Activated CD8-positive, alpha-beta T cell treated with anti-CD3 and anti-CD28 coated beads, Interleukin-2, amount 10 ng/mL, durations not matched to agents 7 days and 5 days (primary cell): ENCODE data around the gene TCF25. TPM values are rescaled to one million over a fixed set of nuclear protein-coding genes. Genes with fewer than 3 reads are reported as not detected.

ENCODE experiments used
- ATAC-seq: fragments of 150-1000 bp; cut with Tn5 transposase; one replicate; pipeline ENCODE4 v1.10.0; 2021; ENCODE audit warnings: moderate library complexity
- CTCF ChIA-PET: fragments of 350-600 bp; sonication (Branson Sonifier 250); formaldehyde crosslinking; loops from one replicate; lab custom pipeline; 2021; ENCODE audit warnings: antibody characterized with exemption; lab: Charles Lee
- POLR2A ChIA-PET: fragments of 350-600 bp; sonication (Branson Sonifier 250); formaldehyde crosslinking; loops from one replicate; lab custom pipeline; 2021; ENCODE audit warnings: antibody characterized with exemption; lab: Charles Lee
- DNase-seq: peaks from one replicate; pipeline ENCODE4 v3.0.0-alpha.2; 2020
- H3K27ac Mint-ChIP-seq: one replicate; pipeline ENCODE4 v1.8.0; 2021; ENCODE audit warnings: mild to moderate bottlenecking, mixed read lengths
- H3K27me3 Mint-ChIP-seq: one replicate; pipeline ENCODE4 v1.8.0; 2021; ENCODE audit warnings: low read depth, mixed read lengths
- H3K36me3 Mint-ChIP-seq: one replicate; pipeline ENCODE4 v1.8.0; 2021; ENCODE audit warnings: low read depth, mixed read lengths
- H3K4me1 Mint-ChIP-seq: one replicate; pipeline ENCODE4 v1.8.0; 2021; ENCODE audit warnings: low read depth, mixed read lengths
- H3K4me3 Mint-ChIP-seq: one replicate; pipeline ENCODE4 v1.8.0; 2021; ENCODE audit warnings: mild to moderate bottlenecking, mixed read lengths
- H3K9me3 Mint-ChIP-seq: one replicate; pipeline ENCODE4 v1.8.0; 2022; ENCODE audit warnings: mixed read lengths; ENCODE audit not compliant: insufficient read depth
- total RNA-seq, 2 experiments: library from RNA; stranded (reverse); gene quantifications; one replicate each; pipeline ENCODE4 v1.2.3, GENCODE V29; 2021

The TCF25 gene
- total RNA-seq, 2 experiments from 2014 or later: 169 to 178 TPM

GRCh38 chr16:89956505-89957215, 83.3 kb downstream of the TCF25 start:
- Mint-ChIP-seq H3K36me3 (peaks cover 2% of the 10 kb centered on the region), H3K27ac (no peak overlapping the region), H3K27me3 (no peaks in the 10 kb centered on the region), H3K4me3 (no peak overlapping the region), H3K9me3 (no peaks in the 10 kb centered on the region), H3K4me1 (peaks cover 4% of the 10 kb centered on the region)
- CTCF ChIA-PET: no interaction called here
- POLR2A ChIA-PET: no interaction called here
- no peak for DNase-seq
- ATAC-seq: no peak

- Mint-ChIP-seq H3K4me3 (no peak overlapping the region), H3K27me3 (no peaks in the 10 kb centered on the region), H3K36me3 (peaks cover 2% of the 10 kb centered on the region), H3K4me1 (peaks cover 4% of the 10 kb centered on the region), H3K27ac (no peak overlapping the region), H3K9me3 (no peaks in the 10 kb centered on the region)
- no peak for ATAC-seq
- CTCF ChIA-PET: no interaction called here
- POLR2A ChIA-PET: no interaction called here
- no peak for DNase-seq
Observed at GRCh38 chr16:89957216-89957785, 83.9 kb downstream of the TCF25 start.

GRCh38 chr16:89958068-89958467, 84.7 kb downstream of the TCF25 start:
- POLR2A ChIA-PET: no interaction called here
- no peaks in the 10 kb centered on the region for H3K9me3 Mint-ChIP-seq
- H3K27ac Mint-ChIP-seq: no peak overlapping the region
- no peak for ATAC-seq
- CTCF ChIA-PET: no interaction called here
- peaks cover 4% of the 10 kb centered on the region for H3K4me1 Mint-ChIP-seq
- no peaks in the 10 kb centered on the region for H3K27me3 Mint-ChIP-seq
- DNase-seq: no peak
- peaks cover 2% of the 10 kb centered on the region for H3K36me3 Mint-ChIP-seq
- H3K4me3 Mint-ChIP-seq: no peak overlapping the region

- Mint-ChIP-seq H3K27ac (no peak overlapping the region), H3K4me3 (no peak overlapping the region), H3K36me3 (peaks cover 2% of the 10 kb centered on the region), H3K27me3 (no peaks in the 10 kb centered on the region), H3K4me1 (peaks cover 4% of the 10 kb centered on the region), H3K9me3 (no peaks in the 10 kb centered on the region)
- DNase-seq (no peak), ATAC-seq (no peak)
- CTCF ChIA-PET: no interaction called here
- POLR2A ChIA-PET: no interaction called here
Observed at GRCh38 chr16:89958596-89958995, 85.2 kb downstream of the TCF25 start.

- CTCF ChIA-PET: no interaction called here
- Mint-ChIP-seq H3K27me3 (no peaks in the 10 kb centered on the region), H3K27ac (no peak overlapping the region), H3K4me1 (no peaks in the 10 kb centered on the region), H3K36me3 (peaks cover 2% of the 10 kb centered on the region), H3K9me3 (no peaks in the 10 kb centered on the region), H3K4me3 (no peak overlapping the region)
- DNase-seq (no peak), ATAC-seq (no peak)
- POLR2A ChIA-PET: no interaction called here
Observed at GRCh38 chr16:89960966-89961365, 87.6 kb downstream of the TCF25 start.

Other genes starting within 250 kb of the TCF25 start
- gene CHMP1A, start 215.9 kb upstream of the TCF25 start, total RNA-seq: 10 to 100 TPM; 95.7 to 98.9 TPM
- gene SPATA33, start 215.8 kb upstream of the TCF25 start, total RNA-seq: 10 to 100 TPM; 13.2 to 16.1 TPM
- gene CDK10, start 186.9 kb upstream of the TCF25 start, total RNA-seq: 10 to 100 TPM; 76.0 to 77.1 TPM
- gene SPATA2L, start 171.9 kb upstream of the TCF25 start, total RNA-seq: 1 to 10 TPM; 6.1 to 7.0 TPM
- gene VPS9D1, start 152.7 kb upstream of the TCF25 start, total RNA-seq: 1 to 10 TPM; 6.6 to 7.5 TPM
- 10 to 100 TPM; 67.5 to 69.6 TPM for gene ZNF276, start 152.1 kb upstream of the TCF25 start, total RNA-seq
- 100 to 1,000 TPM; 123 to 149 TPM for gene FANCA, start 56.9 kb upstream of the TCF25 start, total RNA-seq
- gene SPIRE2, start 45.1 kb upstream of the TCF25 start, total RNA-seq: under 1 TPM in 1 of 2 experiments, not detected in 1; 0.08 TPM
- gene MC1R, start 45.3 kb downstream of the TCF25 start, total RNA-seq: 1 to 10 TPM; 4.7 to 5.0 TPM
- 1 to 10 TPM; 1.1 to 1.3 TPM for gene TUBB3, start 49.8 kb downstream of the TCF25 start, total RNA-seq
- 10 to 100 TPM; 19.8 to 25.7 TPM for gene DEF8, start 75.2 kb downstream of the TCF25 start, total RNA-seq
- under 1 TPM in 1 of 2 experiments, not detected in 1; 0.18 TPM for gene DBNDD1, start 145.9 kb downstream of the TCF25 start, total RNA-seq
- gene PRDM7, start 203.7 kb downstream of the TCF25 start, total RNA-seq: not detected